UCSD-AML1 (cell line): ENCODE results near the gene MYH6.
"Not testable (repeated sequence)": the region's sequence is repeated elsewhere in the genome, so short reads cannot be mapped to it uniquely, and the experiment has no call there.

Source experiments
- DNase-seq: peaks from one replicate; lab custom pipeline; 2025; ENCODE audit not compliant: unreplicated experiment; lab: John Stamatoyannopoulos, UW

Gene MYH6

GRCh38 chr14:23407516-23408306 lies at the start of gene MYH6:
Gene MYH6 (minus strand): TSS chr14:23408273. CDS start chr14:23407223, 1,050 bp downstream.
- DNase-seq, result no peak

- not testable (repeated sequence) for DNase-seq
Measured at GRCh38 chr14:23456883-23457586, 49.0 kb upstream of the MYH6 start.

- no peak for DNase-seq
Measured at GRCh38 chr14:23454445-23454856, 46.4 kb upstream of the MYH6 start.

DNA sequence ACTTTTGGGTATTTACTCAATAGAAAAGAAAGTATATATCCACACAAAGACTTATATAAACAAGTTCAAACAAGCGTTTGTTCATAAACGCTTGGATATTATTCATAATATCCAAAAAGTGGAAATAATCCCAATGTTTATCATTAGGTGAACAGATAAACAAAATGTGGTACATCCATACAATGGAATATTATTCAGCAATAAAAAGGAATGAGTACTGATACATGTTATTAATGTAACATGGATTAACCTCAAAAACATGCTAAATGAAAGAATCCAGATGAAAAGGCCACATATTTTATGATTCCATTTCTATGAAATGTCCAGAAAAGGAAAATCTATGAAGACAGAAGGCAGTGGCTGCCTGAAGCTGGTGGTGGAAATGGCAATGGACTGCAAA lies 44.2 kb upstream of the MYH6 start:
- DNase-seq, result no peak

DNA sequence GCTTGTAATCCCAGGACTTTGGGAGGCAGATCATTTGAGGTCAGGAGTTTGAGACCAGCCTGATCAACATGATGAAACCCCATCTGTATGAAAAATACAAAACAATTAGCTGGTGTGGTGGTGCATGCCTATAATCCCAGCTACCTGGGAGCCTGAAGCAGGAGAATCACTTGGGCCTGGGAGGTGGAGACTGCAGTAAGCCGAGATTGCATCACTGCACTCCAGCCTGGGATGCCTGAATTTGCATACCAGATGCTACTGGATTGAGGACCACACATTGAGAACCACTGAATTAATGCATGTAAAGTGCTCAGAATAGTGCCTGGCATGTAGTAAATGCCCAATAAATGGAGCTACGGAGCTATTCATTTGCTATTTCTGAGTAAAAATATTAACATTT lies 42.3 kb upstream of the MYH6 start:
- no peak for DNase-seq

DNA sequence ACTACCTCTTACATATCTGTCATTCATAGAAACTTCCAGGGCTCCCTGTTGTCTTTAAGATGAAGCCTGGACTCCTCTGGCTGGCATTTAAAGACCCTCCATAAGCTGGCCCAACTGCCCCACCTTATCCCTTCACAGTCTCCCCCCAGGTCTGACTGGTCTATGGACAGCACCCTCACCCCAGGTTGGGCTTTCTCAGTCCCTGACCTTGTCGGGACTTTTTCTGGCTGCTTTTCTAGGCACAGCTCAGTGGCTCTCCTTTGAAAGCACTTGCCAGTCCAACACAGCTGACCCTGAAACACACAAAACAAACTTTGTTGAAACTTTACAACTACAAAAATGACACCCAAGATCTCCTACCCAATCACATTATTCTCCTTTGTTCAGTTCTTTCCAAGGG lies 41.2 kb upstream of the MYH6 start:
- no peak for DNase-seq

DNA sequence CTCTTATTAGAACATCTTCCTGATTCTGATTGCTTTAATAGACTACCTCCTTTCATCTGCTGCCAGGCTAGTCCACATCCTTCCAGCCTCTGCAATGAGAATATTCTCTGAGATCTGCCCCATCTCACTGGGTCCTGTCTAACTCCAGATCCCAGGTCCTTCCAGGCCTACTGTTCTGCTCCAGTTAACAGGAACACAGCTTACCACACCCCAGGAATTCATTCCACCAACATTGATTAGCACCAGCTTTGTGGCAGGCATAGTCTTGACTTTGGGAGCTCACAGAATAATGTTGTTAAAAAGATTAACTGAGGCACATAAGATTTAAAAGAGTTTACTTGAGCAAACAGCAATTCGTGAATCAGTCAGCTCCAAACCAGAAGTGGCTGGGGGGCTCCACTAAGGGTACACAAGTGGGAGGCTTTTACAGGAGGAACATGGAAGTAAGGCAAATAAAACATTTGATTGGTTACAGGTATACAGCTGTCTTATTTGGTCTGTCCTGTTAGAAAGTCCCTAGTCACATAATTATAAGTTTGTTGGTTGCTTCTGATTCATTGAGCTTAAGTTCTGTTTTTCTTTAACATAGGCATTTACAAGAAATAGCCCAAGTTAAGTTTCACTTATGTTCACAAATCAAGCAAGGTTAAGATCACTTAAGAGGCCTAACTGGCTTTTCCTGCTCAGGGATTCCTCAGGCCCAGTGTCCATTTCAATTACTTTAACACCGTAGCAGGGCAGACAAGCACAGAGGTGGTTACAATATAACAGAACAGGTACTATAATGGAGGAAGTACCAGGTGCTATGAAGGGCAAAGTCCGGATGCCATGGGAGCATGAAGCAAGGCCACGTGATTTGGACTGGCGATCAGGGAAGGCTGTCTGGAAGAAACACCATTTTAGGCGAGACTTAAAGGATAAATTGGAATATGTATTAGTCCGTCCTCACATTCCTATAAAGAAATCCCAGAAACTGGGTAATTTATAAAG lies 39.6 kb upstream of the MYH6 start:
- DNase-seq, result no peak

DNA sequence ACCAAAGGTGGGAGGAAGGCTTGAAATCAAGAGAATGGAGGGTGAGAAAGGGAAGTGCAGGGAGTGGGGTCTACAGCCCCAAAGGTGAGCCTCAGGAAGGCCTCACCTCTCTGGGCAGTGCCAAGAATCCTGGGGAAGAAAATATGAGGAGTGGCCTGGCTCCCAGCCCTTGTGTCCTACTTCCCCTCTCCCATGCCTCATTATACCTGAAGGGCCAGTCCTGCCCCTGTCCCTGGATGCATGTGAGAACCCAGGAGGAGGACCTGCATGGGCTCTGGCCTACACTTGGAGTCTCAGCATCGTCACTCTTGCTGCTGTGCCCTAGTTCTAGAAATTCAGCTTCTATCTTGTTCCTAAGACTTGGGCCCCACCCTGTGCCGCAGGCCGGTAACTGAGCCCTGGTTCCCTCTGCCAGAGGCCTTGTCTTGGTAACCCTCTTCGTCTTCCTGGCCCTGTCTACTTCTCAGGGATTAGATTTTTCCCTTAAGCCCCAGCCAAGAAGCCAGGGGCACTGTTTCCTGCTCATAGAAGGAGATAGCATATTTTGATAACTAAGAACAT lies 38.3 kb upstream of the MYH6 start:
- DNase-seq, result no peak

- no peak for DNase-seq
Measured at GRCh38 chr14:23445773-23446172, 37.7 kb upstream of the MYH6 start.

DNA sequence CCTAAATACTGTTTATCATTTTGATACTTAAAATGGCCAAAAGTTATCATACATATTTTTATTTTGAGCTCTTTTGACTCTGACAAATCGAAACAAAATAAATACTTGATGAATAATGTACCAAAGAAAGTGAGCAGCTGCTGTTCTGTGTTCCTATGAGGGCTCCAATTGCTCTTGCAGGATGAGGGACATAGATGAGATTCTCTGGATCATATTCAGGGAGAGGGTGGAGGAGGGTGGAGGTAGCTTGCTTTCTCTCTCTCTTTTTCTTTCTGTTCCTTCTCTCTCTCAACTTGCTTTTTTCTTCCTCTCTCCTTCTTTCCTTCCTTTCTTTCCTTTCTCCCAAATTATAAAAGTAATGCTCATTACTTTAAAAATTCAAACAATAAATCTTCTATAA lies 36.2 kb upstream of the MYH6 start:
- DNase-seq, result no peak

DNA sequence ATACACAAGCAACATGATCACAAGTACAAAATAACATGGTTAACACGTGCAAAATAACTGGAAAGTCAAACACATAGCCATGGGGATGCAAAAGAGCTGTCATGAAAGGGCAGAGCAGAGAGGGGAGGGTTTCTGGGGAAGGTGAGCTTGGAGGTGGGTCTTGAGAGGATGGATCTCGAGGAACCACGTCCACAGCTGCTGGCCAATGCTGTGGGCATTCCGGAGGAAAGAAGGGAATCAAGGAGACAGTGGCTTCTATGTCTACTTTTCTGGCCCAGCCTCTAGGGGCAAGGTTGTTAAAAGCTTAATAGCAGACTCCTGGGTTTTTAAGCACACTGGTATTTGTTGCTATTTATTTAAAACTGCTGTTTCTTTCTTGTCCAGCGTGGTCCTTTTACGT lies 35.8 kb upstream of the MYH6 start:
- no peak for DNase-seq

GRCh38 chr14:23443411-23443812 lies 35.3 kb upstream of the MYH6 start:
- DNase-seq, result no peak

GRCh38 chr14:23442721-23443356 lies 34.8 kb upstream of the MYH6 start:
- DNase-seq, result no peak

- DNase-seq, result no peak
Measured at GRCh38 chr14:23441076-23441475, 33.0 kb upstream of the MYH6 start.

- no peak for DNase-seq
Measured at GRCh38 chr14:23439107-23439835, 31.2 kb upstream of the MYH6 start.

GRCh38 chr14:23438101-23438971 lies 30.3 kb upstream of the MYH6 start:
- no peak for DNase-seq

GRCh38 chr14:23437133-23438100 lies 29.3 kb upstream of the MYH6 start:
- DNase-seq, result no peak
